Measurements from ENCODE around the gene HLA-C.

GRCh38 chr6:31270788-31271640 lies 878 bp downstream of the HLA-C start:
- TF ChIP-seq CTCF (IDR thresholded peaks at IDR 0.05): no peak
- no peak for TF ChIP-seq POLR2A (IDR thresholded peaks at IDR 0.05)
- no peak for TF ChIP-seq EP300 (IDR thresholded peaks at IDR 0.05)
- peak in 1 of 4 donors; percentile 15 for TF ChIP-seq POLR2AphosphoS5 (IDR thresholded peaks at IDR 0.05)

All from sigmoid colon (tissue), 4 donors.